HG03064 (cell line): ENCODE results near the gene POLR2E.
"Not testable (repeated sequence)": the region's sequence is repeated elsewhere in the genome, so short reads cannot be mapped to it uniquely, and the experiment has no call there.

Source experiments
- ATAC-seq: cut with Tn5 transposase; IDR thresholded peaks from one replicate; pipeline ENCODE4 v1.9.1; 2021; ENCODE audit warnings: low read depth; ENCODE audit not compliant: unreplicated experiment

Gene POLR2E

GRCh38 chr19:1094978-1095701, at the start of gene POLR2E:
Gene POLR2E, minus strand, starts transcription at chr19:1095375. Its CDS starts 60 bp downstream, at chr19:1095315.
- ATAC-seq, result peak; percentile 77

GRCh38 chr19:1144741-1145140, 49.6 kb upstream of the POLR2E start:
- no peak for ATAC-seq

- no peak for ATAC-seq
Observed at GRCh38 chr19:1143828-1144399, 48.7 kb upstream of the POLR2E start.

- ATAC-seq, result no peak
Observed at GRCh38 chr19:1141944-1142343, 46.8 kb upstream of the POLR2E start.

GRCh38 chr19:1140272-1141027, 45.3 kb upstream of the POLR2E start:
- no peak for ATAC-seq

- no peak for ATAC-seq
Observed at GRCh38 chr19:1139126-1139525, 44.0 kb upstream of the POLR2E start.

GRCh38 chr19:1138121-1138520, 42.9 kb upstream of the POLR2E start:
- ATAC-seq, result no peak

- ATAC-seq, result no peak
Observed at GRCh38 chr19:1136621-1137317, 41.6 kb upstream of the POLR2E start.

- no peak for ATAC-seq
Observed at GRCh38 chr19:1136201-1136600, 41.0 kb upstream of the POLR2E start.

- no peak for ATAC-seq
Observed at GRCh38 chr19:1135454-1135853, 40.3 kb upstream of the POLR2E start.

- ATAC-seq, result no peak
Observed at GRCh38 chr19:1134431-1134830, 39.3 kb upstream of the POLR2E start.

- no peak for ATAC-seq
Observed at GRCh38 chr19:1133471-1133929, 38.3 kb upstream of the POLR2E start.

- no peak for ATAC-seq
Observed at GRCh38 chr19:1132552-1133383, 37.6 kb upstream of the POLR2E start.

GRCh38 chr19:1131718-1132551, 36.8 kb upstream of the POLR2E start:
- peak; percentile 72 for ATAC-seq

GRCh38 chr19:1130771-1131717, 35.9 kb upstream of the POLR2E start:
- no peak for ATAC-seq

GRCh38 chr19:1129535-1129934, 34.4 kb upstream of the POLR2E start:
- ATAC-seq, result no peak

GRCh38 chr19:1129084-1129483, 33.9 kb upstream of the POLR2E start:
- ATAC-seq, result not testable (repeated sequence)

- ATAC-seq, result no peak
Observed at GRCh38 chr19:1128106-1128505, 32.9 kb upstream of the POLR2E start.
